GM12878 (cell line): Measurements from ENCODE around the gene ZNF827. TPM values are rescaled to one million over a fixed set of nuclear protein-coding genes. Genes with fewer than 3 reads are reported as not detected.

Source experiments
- ATAC-seq: fragments of 200-7000 bp; cut with Tn5 transposase; 3 replicates; pipeline ENCODE4 v1.9.1; 2020; ENCODE audit warnings: mild to moderate bottlenecking, moderate library complexity
- BruUV-seq: library from RNA; stranded (reverse); fragments of 400-500 nt; replicated peaks from 2 replicates; lab custom pipeline; 2021; lab: Mats Ljungman, UMichigan
- CTCF ChIA-PET: fragments of 300-600 bp; sonication (Branson Sonifier 250); formaldehyde crosslinking; extraction: SDS; loops from one replicate; lab custom pipeline; 2021; ENCODE audit warnings: inconsistent platforms; lab: Yijun Ruan, JAX
- POLR2A ChIA-PET: fragments of 350-600 bp; formaldehyde crosslinking; extraction: SDS; loops from one replicate; lab custom pipeline; 2021; ENCODE audit warnings: inconsistent platforms; lab: Charles Lee
- RAD21 ChIA-PET: fragments of 300-600 bp; sonication (Branson Sonifier 250); formaldehyde crosslinking; loops from one replicate; lab custom pipeline; 2023; ENCODE audit warnings: antibody characterized with exemption; ENCODE audit not compliant: unreplicated experiment; lab: Charles Lee
- SMC1A ChIA-PET: fragments of 300-600 bp; sonication (Branson Sonifier 250); formaldehyde crosslinking; loops from one replicate; lab custom pipeline; 2023; ENCODE audit not compliant: unreplicated experiment, uncharacterized antibody; lab: Charles Lee
- DNase-seq: peaks from one replicate; pipeline ENCODE4 v3.0.0-alpha.2; 2011; ENCODE audit warnings: low read depth, low spot score
- FAIRE-seq: peaks from 3 replicates; lab custom pipeline; 2011; peaks lifted over from hg19 to GRCh38; lab: Jason Lieb, UNC
- H2AFZ ChIP-seq: 2 replicates; pipeline ENCODE4 v1.6.0; 2011; ENCODE audit warnings: low read depth, low read length, control low read depth; ENCODE audit not compliant: control insufficient read depth
- H3K27ac ChIP-seq: 2 replicates; pipeline ENCODE4 v1.5.1; 2011; ENCODE audit warnings: control low read depth; ENCODE audit not compliant: control insufficient read depth, insufficient read depth
- H3K27me3 ChIP-seq, 2 experiments: replicated peaks in 1 of 2; 2 replicates each; pipeline versions ENCODE4 v1.6.0 to v1.6.1; 2011; ENCODE audit warnings: low read length in 1 of 2; ENCODE audit not compliant: control insufficient read depth in 2 of 2, insufficient read depth in 2 of 2
- H3K36me3 ChIP-seq, 2 experiments: 2 replicates each; pipeline ENCODE4 v1.5.1; 2011; ENCODE audit warnings: low read length in 1 of 2; ENCODE audit not compliant: control insufficient read depth in 2 of 2, insufficient read depth in 2 of 2
- H3K4me1 ChIP-seq: 2 replicates; pipeline ENCODE4 v1.6.1; 2011; ENCODE audit warnings: mild to moderate bottlenecking, low read length, moderate library complexity, mixed read lengths; ENCODE audit not compliant: control insufficient read depth, insufficient read depth
- H3K4me2 ChIP-seq: 2 replicates; pipeline ENCODE4 v1.6.0; 2011; ENCODE audit warnings: control low read depth; ENCODE audit not compliant: control insufficient read depth, insufficient read depth
- H3K4me3 ChIP-seq: fragments of 200-600 bp; sonication (generic); 2 replicates; pipeline ENCODE4 v1.5.1; 2016
- H3K79me2 ChIP-seq: 2 replicates; pipeline ENCODE4 v1.6.0; 2011; ENCODE audit warnings: low read length; ENCODE audit not compliant: control insufficient read depth, insufficient read depth
- H3K9ac ChIP-seq: 2 replicates; pipeline ENCODE4 v1.8.0; 2011; ENCODE audit warnings: low read length, control low read depth, mixed read lengths; ENCODE audit not compliant: control insufficient read depth, insufficient read depth
- H3K9me3 ChIP-seq: replicated peaks from 3 replicates; pipeline ENCODE4 v1.5.1; 2011; ENCODE audit warnings: mild to moderate bottlenecking, low read length; ENCODE audit not compliant: control insufficient read depth, insufficient read depth
- H4K20me1 ChIP-seq: 2 replicates; pipeline ENCODE4 v1.6.0; 2011; ENCODE audit not compliant: control insufficient read depth, insufficient read depth
- BCL11A ChIP-seq: IDR thresholded peaks from 2 replicates; pipeline ENCODE4 v1.6.1; 2011; ENCODE audit warnings: low read depth, low read length
- CBFB ChIP-seq: IDR thresholded peaks from 2 replicates; pipeline ENCODE4 v1.6.1; 2016; ENCODE audit warnings: antibody characterized with exemption, low read depth
- CBX5 ChIP-seq: sonication (generic); IDR thresholded peaks from 2 replicates; pipeline ENCODE4 v1.6.1; 2016; ENCODE audit warnings: low read depth, moderate library complexity, mild to moderate bottlenecking, inconsistent platforms
- JUNB ChIP-seq: IDR thresholded peaks from 2 replicates; pipeline ENCODE4 v1.6.1; 2016; ENCODE audit warnings: antibody characterized with exemption, mild to moderate bottlenecking
- LARP7 ChIP-seq: fragments of 450-650 bp; IDR thresholded peaks from 2 replicates; pipeline ENCODE4 v1.6.1; 2017; ENCODE audit warnings: mild to moderate bottlenecking
- MLLT1 ChIP-seq: fragments of 450-650 bp; IDR thresholded peaks from 2 replicates; pipeline ENCODE4 v1.6.1; 2016; ENCODE audit warnings: mild to moderate bottlenecking
- MTA2 ChIP-seq: fragments of 450-650 bp; IDR thresholded peaks from 2 replicates; pipeline ENCODE4 v1.6.1; 2016; ENCODE audit warnings: low read depth, mild to moderate bottlenecking, moderate library complexity
- NBN ChIP-seq: fragments of 450-650 bp; IDR thresholded peaks from 2 replicates; pipeline ENCODE4 v1.6.1; 2016
- NFIC ChIP-seq: IDR thresholded peaks from 2 replicates; pipeline ENCODE4 v1.6.1; 2012; ENCODE audit warnings: low read depth, mild to moderate bottlenecking, inconsistent platforms, low read length, moderate library complexity
- POLR2A ChIP-seq: IDR thresholded peaks from 2 replicates; pipeline ENCODE4 v1.6.1; 2011; ENCODE audit warnings: low read depth, mild to moderate bottlenecking, low read length
- RUNX3 ChIP-seq: IDR thresholded peaks from 2 replicates; pipeline ENCODE4 v1.6.1; 2012; ENCODE audit warnings: low read length, inconsistent platforms
- SMAD1 ChIP-seq: fragments of 450-650 bp; IDR thresholded peaks from 2 replicates; pipeline ENCODE4 v1.6.1; 2018; ENCODE audit warnings: mild to moderate bottlenecking, low read depth; ENCODE audit not compliant: partially characterized antibody
- ZNF687 ChIP-seq: fragments of 450-650 bp; IDR thresholded peaks from 2 replicates; pipeline ENCODE4 v1.6.1; 2017; ENCODE audit warnings: mild to moderate bottlenecking, moderate library complexity
- WGBS: methylation state at CpG from one replicate; pipeline ENCODE4 v1.1.6; 2016; ENCODE audit warnings: low lambda C conversion rate; ENCODE audit not compliant: insufficient replicate concordance, insufficient coverage; ENCODE audit errors: missing lambda C conversion rate; 5-methylcytosine and 5-hydroxymethylcytosine counted together
- in situ Hi-C: fragments of 300-500 bp; cut with MboI; formaldehyde crosslinking; loops from 9 replicates; pipeline ENCODE4 v1.14.3; 2018; ENCODE audit warnings: mixed read lengths
- intact Hi-C: fragments of 100-400 bp; cut with micrococcal nuclease; formaldehyde crosslinking; loops from one replicate; pipeline ENCODE4 v1.14.2; 2022; ENCODE audit not compliant: unreplicated experiment
- polyA plus RNA-seq, 11 experiments: library from polyadenylated mRNA; depleted of rRNA in 4 of 11; unstranded in 6 of 11; stranded (reverse) in 5 of 11; fragments of >200 nt; fragmentation: Nextera tagmentation in 4 of 11; fragmentation: Illumina TruSeq in 1 of 11; extraction: Ambion mirVana in 4 of 11; extraction: Trizol in 1 of 11; gene quantifications; 1 replicate in 1 of 11; 2 replicates in 10 of 11; pipeline versions ENCODE4 v1.2.1 to v1.2.3, GENCODE V29; 2011 to 2016; ENCODE audit warnings: inconsistent platforms in 2 of 11, missing spikeins in 2 of 11, low read depth in 1 of 11
- total RNA-seq, 4 experiments: library from RNA; depleted of rRNA in 3 of 4; stranded (reverse); fragments of >200 nt in 3 of 4; fragmentation: Illumina TruSeq in 1 of 4; extraction: Trizol in 1 of 4; gene quantifications; 2 replicates each; pipeline versions ENCODE4 v1.2.1 to v1.2.3, GENCODE V29; 2013 to 2021
- TF ChIP-seq, protein P1 (sequence below): IDR thresholded peaks from 2 replicates; pipeline ENCODE4 v1.6.1; 2012; ENCODE audit warnings: mild to moderate bottlenecking, low read depth, low read length

Gene ZNF827
- total and polyA plus RNA-seq, 10 of the 15 experiments (the other 5 are each of a cell fraction or from before 2014, with no cell fraction given): 3.8 to 31.5 (median 13.6) TPM

- peak overlapping the region; percentile 46 for H2AFZ ChIP-seq
- ChIA-PET SMC1A (interaction anchor here (0.8 to 1.1 kb wide), 4 partner anchors 10 to 71 kb away, joined by 3 to 4 read pairs (median 4); no protein-coding TSS in a partner anchor), CTCF (interaction anchor here (0.6 to 1.0 kb wide), 2 partner anchors 94 to 125 kb away, joined by 3 read pairs; no protein-coding TSS in a partner anchor), POLR2A (interaction anchor here (0.6 to 1.3 kb wide), 7 partner anchors 47 to 316 kb away, joined by 3 to 4 read pairs (median 3); partner anchors contain the start of gene MMAA), RAD21 (interaction anchor here (0.9 to 2.4 kb wide), 6 partner anchors 45 to 312 kb away, joined by 3 to 10 read pairs (median 5); no protein-coding TSS in a partner anchor)
- peak; percentile 48 for DNase-seq
- in situ Hi-C loops (no loop called here), intact Hi-C loops (loop anchor here (1.0 to 10.0 kb wide), 9 partner anchors 48 to 753 kb away; partner anchors contain the start of genes MMAA and OTUD4)
- peak overlapping the region; percentile 88 for H3K27ac ChIP-seq
- H3K4me1 ChIP-seq: peaks cover 7% of the 10 kb centered on the region; the same call in 1 of the 2 replicates
- H3K79me2 ChIP-seq: peaks cover 78% of the 10 kb centered on the region
- H3K36me3 ChIP-seq: no peaks in the 10 kb centered on the region
- FAIRE-seq: no peak
- H3K27me3 ChIP-seq: no peaks in the 10 kb centered on the region
- H4K20me1 ChIP-seq: no peaks in the 10 kb centered on the region
- peak overlapping the region; percentile 48 for H3K4me2 ChIP-seq
- H3K4me3 ChIP-seq: peak overlapping the region; percentile 93
- TSS peak; percentile 41 for BruUV-seq
- WGBS: 3% methylated on average over 18 of the region's 18 CpGs
- ATAC-seq: peak; percentile 45
- H3K9me3 ChIP-seq: no peaks in the 10 kb centered on the region
- peak overlapping the region; percentile 84 for H3K9ac ChIP-seq
- TF ChIP-seq ZNF687 (0 out of 2 replicates have a peak, but pooled peaks have one; percentile 24), POLR2A (peak; percentile 65; the same call in 1 of the 2 replicates), NBN (peak; percentile 78), CBX5 (0 out of 2 replicates have a peak, but pooled peaks have one; percentile 48), JUNB (no peak), BCL11A (no peak), LARP7 (no peak), MLLT1 (peak; percentile 72; the same call in 1 of the 2 replicates), NFIC (no peak), CBFB (peak; percentile 49; the same call in 1 of the 2 replicates), MTA2 (0 out of 2 replicates have a peak, but pooled peaks have one; percentile 34), SMAD1 (peak; percentile 44), RUNX3 (peak; percentile 16; the same call in 1 of the 2 replicates)
- TF ChIP-seq, protein P1, sequence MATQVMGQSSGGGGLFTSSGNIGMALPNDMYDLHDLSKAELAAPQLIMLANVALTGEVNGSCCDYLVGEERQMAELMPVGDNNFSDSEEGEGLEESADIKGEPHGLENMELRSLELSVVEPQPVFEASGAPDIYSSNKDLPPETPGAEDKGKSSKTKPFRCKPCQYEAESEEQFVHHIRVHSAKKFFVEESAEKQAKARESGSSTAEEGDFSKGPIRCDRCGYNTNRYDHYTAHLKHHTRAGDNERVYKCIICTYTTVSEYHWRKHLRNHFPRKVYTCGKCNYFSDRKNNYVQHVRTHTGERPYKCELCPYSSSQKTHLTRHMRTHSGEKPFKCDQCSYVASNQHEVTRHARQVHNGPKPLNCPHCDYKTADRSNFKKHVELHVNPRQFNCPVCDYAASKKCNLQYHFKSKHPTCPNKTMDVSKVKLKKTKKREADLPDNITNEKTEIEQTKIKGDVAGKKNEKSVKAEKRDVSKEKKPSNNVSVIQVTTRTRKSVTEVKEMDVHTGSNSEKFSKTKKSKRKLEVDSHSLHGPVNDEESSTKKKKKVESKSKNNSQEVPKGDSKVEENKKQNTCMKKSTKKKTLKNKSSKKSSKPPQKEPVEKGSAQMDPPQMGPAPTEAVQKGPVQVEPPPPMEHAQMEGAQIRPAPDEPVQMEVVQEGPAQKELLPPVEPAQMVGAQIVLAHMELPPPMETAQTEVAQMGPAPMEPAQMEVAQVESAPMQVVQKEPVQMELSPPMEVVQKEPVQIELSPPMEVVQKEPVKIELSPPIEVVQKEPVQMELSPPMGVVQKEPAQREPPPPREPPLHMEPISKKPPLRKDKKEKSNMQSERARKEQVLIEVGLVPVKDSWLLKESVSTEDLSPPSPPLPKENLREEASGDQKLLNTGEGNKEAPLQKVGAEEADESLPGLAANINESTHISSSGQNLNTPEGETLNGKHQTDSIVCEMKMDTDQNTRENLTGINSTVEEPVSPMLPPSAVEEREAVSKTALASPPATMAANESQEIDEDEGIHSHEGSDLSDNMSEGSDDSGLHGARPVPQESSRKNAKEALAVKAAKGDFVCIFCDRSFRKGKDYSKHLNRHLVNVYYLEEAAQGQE: no peak
These were observed 3.1 kb downstream of the ZNF827 start for GRCh38 chr4:145935253-145936141.
